Activated effector memory CD4-positive, alpha-beta T cell treated with anti-CD3 and anti-CD28 coated beads, Interleukin-2, amount 50 U/mL, for 16 hours (primary cell): Measurements from ENCODE around the gene S100A16.
"Not testable (repeated sequence)": the region's sequence is repeated elsewhere in the genome, so short reads cannot be mapped to it uniquely, and the experiment has no call there.

Source experiments
- DNase-seq: peaks from one replicate; pipeline ENCODE4 v3.0.0-alpha.2; 2020

The S100A16 gene

GRCh38 chr1:153614189-153614900 is 1.4 kb upstream of the S100A16 start:
- no peak for DNase-seq

GRCh38 chr1:153613406-153613805 is 469 bp upstream of the S100A16 start:
- DNase-seq: no peak

- no peak for DNase-seq
These were observed 704 bp downstream of the S100A16 start for GRCh38 chr1:153612111-153612754.

GRCh38 chr1:153611356-153611755 is 1.6 kb downstream of the S100A16 start:
- DNase-seq: no peak

- DNase-seq: no peak
These were observed 2.1 kb downstream of the S100A16 start for GRCh38 chr1:153610811-153611301.

- DNase-seq: no peak
These were observed 2.6 kb downstream of the S100A16 start for GRCh38 chr1:153610334-153610733.

GRCh38 chr1:153609585-153609907 is 3.4 kb downstream of the S100A16 start:
- no peak for DNase-seq

- no peak for DNase-seq
These were observed 4.0 kb downstream of the S100A16 start for GRCh38 chr1:153608742-153609584.

GRCh38 chr1:153608089-153608682 is 4.8 kb downstream of the S100A16 start:
- DNase-seq: no peak

GRCh38 chr1:153607381-153607780 is 5.6 kb downstream of the S100A16 start:
- no peak for DNase-seq

- DNase-seq: no peak
These were observed 6.7 kb downstream of the S100A16 start for GRCh38 chr1:153606194-153606593.

GRCh38 chr1:153602749-153603148 is 10.2 kb downstream of the S100A16 start:
- no peak for DNase-seq

- no peak for DNase-seq
These were observed 13.1 kb downstream of the S100A16 start for GRCh38 chr1:153599847-153600246.

- no peak for DNase-seq
These were observed 14.4 kb downstream of the S100A16 start for GRCh38 chr1:153598309-153599172.

- no peak for DNase-seq
These were observed 15.7 kb downstream of the S100A16 start for GRCh38 chr1:153597206-153597605.

GRCh38 chr1:153592748-153593147 is 20.2 kb downstream of the S100A16 start:
- DNase-seq: no peak

- no peak for DNase-seq
These were observed 24.5 kb downstream of the S100A16 start for GRCh38 chr1:153588482-153588881.

GRCh38 chr1:153588033-153588432 is 24.9 kb downstream of the S100A16 start:
- DNase-seq: not testable (repeated sequence)

- no peak for DNase-seq
These were observed 25.6 kb downstream of the S100A16 start for GRCh38 chr1:153587314-153587713.

- DNase-seq: no peak
These were observed 26.6 kb downstream of the S100A16 start for GRCh38 chr1:153586347-153586746.

- no peak for DNase-seq
These were observed 27.9 kb downstream of the S100A16 start for GRCh38 chr1:153585006-153585405.

GRCh38 chr1:153583976-153584375 is 29.0 kb downstream of the S100A16 start:
- no peak for DNase-seq
